Measurements from ENCODE around the gene JMJD8.

Gene JMJD8

DNA sequence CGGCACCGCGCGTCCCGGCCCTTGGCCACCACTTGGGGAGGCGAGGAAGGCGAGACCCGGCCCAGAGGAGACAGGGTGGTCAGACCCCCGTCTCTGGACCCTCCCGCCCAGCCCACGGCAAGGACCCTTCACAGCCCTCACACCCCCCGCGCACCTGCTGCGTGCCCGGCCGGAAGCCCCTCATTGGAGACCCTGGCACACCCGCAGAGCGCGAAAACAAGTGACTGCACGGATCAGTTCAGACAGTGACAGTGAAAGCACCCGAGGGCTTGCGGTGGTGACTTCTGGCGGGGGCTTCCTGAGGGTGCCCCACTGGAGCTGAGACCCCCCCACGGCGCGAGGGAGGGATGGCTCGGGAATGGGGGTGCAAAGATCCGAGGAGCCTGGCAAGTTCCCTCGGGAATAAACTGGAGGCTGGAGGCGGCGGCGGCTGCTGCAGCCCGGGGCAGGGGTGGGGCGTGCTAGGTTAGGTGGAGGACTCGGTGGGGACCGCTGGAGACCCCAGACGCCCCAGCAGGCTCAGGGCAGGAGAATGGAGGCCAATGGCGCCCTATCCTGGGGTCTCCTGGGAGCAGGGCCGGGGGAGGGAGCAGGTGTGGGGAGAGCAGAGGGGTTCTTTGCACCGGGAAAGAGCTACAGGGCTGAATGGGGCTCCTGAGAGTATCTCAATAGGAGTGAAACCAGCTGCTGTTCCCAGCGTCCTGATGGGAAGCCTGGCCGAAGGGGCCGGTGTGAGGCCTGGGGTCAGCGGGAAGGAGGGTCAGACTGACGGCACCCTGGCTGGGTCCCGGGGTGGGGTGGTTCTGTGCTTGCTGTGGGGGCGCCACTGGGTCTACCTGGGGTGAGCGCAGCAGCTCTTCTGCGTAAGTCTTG is 22.3 kb upstream of the JMJD8 start:
- Mint-ChIP-seq H3K4me3 (no peak overlapping the region), H3K36me3 (ENCODE audit: low read depth) (no peaks in the 10 kb centered on the region)

DNA sequence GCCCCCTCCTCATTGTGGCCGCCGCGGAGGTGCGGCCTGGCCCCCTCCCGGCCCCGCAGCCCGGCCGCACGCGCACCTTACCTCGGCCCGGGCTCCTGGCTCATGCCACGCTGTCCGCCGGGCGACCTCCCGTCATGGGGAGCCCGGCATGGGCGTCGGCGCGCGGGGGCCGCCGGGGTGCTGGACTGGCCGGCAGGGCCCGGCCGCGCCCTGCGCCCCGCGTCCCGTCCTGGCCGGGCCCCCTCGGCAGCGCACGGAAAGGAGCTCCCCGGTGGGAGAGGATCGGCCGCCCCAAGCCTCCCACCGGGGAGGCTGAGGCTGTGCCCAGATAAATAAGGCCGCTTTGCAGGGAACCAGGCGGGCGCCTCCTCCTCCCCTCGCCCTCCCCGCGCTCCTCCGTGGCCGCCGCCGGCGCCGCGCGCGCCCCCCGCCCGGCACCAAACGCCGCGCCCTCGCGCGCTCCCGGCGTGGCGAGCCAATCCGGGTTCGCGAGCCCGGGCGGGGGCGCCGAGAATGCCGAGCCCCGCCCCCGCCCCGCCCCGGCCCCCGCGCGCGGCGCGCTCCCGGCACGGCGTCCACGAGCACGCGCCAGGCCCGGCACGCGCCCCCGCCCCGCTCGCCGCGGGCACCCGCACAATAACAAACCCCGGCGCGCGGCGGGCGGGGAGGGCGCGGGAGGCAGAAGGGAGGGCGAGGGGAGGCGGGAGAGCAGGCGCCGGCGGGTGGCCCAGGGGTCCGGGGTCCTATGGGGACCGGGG is 21.5 kb upstream of the JMJD8 start, which contains the start of gene FBXL16:
Gene FBXL16, minus strand, starts transcription at position 371 of the 758 bp plus-strand sequence. CDS start 8,396 bp downstream, outside the sequence.
- H3K9me3 Mint-ChIP-seq, result no peaks in the 10 kb centered on the region
- no peak within 1 kb of the TSS for H3K4me3 Mint-ChIP-seq
- H3K4me1 Mint-ChIP-seq (ENCODE audit: low read depth), result no peaks in the 10 kb centered on the region
- peaks cover 57% of the 10 kb centered on the region for H3K27me3 Mint-ChIP-seq (ENCODE audit: low read depth)
- H3K36me3 Mint-ChIP-seq (ENCODE audit: low read depth), result no peaks in the 10 kb centered on the region
- no peak within 1 kb of the TSS for H3K27ac Mint-ChIP-seq

More for the DNA sequence above, 22.3 kb upstream of the JMJD8 start:
- Mint-ChIP-seq H3K27ac (no peak overlapping the region), H3K27me3 (ENCODE audit: low read depth) (peaks cover 53% of the 10 kb centered on the region), H3K4me1 (ENCODE audit: low read depth) (no peaks in the 10 kb centered on the region), H3K9me3 (no peaks in the 10 kb centered on the region)

DNA sequence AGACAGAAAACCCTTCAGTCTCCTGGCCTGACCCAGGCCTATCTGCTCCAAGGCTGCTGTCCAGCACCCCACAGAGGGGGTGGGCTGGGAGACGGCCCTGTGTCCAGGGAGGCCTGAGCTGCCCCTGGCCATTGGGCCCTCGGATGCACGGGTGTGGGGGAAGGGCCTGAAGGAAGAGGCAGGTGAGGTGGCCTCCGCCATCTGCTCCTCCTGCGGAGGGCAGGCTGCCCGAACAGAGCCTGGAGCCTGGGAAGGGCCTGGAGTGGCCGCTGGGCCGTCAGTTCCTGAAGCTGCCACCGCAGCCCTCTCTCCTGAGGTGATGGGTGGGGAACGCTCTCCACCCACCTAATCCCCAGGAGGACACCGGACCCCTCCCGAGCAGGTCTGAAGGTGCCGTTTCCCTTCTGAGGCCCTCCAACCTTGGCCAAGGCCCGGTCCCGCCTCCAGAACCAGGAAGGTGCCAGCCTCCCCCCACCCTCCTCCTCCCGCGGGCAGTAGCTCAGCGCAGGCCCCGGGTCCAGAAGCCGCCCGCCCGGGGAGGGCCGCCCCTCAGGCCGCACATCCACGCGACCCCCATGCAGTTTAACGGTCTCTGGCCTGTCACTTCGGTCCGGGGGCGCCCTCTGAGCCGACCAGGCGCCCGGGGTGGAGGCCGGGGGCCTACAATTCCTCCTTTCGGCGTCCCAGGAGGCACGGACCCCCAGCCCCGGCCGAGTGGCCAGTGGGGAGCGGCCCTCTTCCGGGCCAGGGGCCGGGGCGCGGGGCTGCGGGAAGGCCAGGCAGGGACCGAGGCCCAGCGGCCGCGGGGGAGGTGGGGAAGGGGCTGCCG is 20.6 kb upstream of the JMJD8 start:
- no peaks in the 10 kb centered on the region for H3K4me1 Mint-ChIP-seq (ENCODE audit: low read depth)
- peaks cover 60% of the 10 kb centered on the region for H3K27me3 Mint-ChIP-seq (ENCODE audit: low read depth)
- H3K9me3 Mint-ChIP-seq, result no peaks in the 10 kb centered on the region
- H3K4me3 Mint-ChIP-seq, result no peak overlapping the region
- no peak overlapping the region for H3K27ac Mint-ChIP-seq
- no peaks in the 10 kb centered on the region for H3K36me3 Mint-ChIP-seq (ENCODE audit: low read depth)

DNA sequence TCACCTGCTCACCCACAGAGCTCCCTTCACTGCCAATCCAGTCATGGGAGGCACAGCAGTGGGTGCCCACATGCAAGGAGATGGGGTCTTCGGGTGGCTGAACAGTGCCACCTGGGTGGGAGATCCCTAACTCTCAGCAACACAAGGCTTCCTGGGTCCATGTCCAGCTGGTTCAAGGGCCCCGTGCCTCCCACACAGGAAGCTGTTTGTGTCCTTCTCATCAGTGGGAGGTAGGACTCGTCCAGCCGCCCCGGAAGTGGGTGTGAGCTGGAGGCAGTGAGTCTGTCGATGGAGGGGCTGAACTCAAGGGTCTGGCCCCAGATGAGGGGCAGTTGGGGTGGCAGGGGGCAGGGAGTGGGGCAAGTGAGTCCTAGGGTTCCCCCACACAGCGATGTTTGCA is 19.9 kb upstream of the JMJD8 start:
- H3K36me3 Mint-ChIP-seq (ENCODE audit: low read depth), result no peaks in the 10 kb centered on the region
- no peaks in the 10 kb centered on the region for H3K9me3 Mint-ChIP-seq
- no peak overlapping the region for H3K27ac Mint-ChIP-seq
- H3K4me1 Mint-ChIP-seq (ENCODE audit: low read depth), result no peaks in the 10 kb centered on the region
- peaks cover 52% of the 10 kb centered on the region for H3K27me3 Mint-ChIP-seq (ENCODE audit: low read depth)
- H3K4me3 Mint-ChIP-seq, result no peak overlapping the region

DNA sequence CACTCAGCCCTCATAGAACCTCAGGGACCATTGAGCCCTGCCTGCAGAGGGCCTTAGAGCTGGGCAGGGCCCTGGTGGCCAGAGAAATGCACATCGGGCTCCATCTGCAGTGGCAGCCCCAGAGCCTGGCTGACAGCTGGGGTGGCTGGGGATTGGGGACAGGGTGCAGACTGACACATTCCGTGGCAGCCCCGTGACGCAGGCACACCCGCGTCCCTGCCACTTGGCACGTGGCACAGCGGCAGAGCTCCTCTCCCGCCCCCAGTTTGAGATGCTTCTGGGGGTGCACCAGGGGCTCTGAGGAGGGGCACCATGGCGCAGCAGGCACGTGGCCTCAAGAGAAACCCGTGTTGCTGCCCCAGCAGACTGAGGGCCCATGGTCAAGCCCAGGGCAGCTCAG is 19.3 kb upstream of the JMJD8 start:
- Mint-ChIP-seq H3K9me3 (no peaks in the 10 kb centered on the region), H3K36me3 (ENCODE audit: low read depth) (no peaks in the 10 kb centered on the region), H3K27me3 (ENCODE audit: low read depth) (peaks cover 47% of the 10 kb centered on the region), H3K4me3 (no peak overlapping the region), H3K4me1 (ENCODE audit: low read depth) (no peaks in the 10 kb centered on the region), H3K27ac (no peak overlapping the region)

DNA sequence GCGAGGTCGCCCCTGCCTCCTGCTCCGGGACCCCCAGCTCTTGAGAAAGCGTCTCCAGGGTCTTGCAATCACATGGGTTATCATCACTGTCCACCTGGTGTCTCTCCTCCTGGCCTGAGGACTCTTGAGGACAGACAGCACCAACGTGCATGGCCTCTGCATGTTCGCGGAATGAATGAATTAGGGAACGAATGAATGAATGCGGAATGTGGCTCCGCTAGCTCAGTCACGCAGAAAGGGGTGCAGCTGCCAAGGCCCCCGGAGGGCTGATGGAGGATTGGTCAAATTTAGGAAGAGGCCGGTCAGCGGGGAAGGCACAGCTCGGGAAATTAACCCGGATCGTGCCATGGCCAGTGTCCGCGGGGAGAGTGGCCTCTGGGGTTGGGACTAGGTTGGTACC is 18.2 kb upstream of the JMJD8 start:
- no peaks in the 10 kb centered on the region for H3K4me1 Mint-ChIP-seq (ENCODE audit: low read depth)
- H3K36me3 Mint-ChIP-seq (ENCODE audit: low read depth), result no peaks in the 10 kb centered on the region
- no peak overlapping the region for H3K4me3 Mint-ChIP-seq
- H3K27ac Mint-ChIP-seq, result no peak overlapping the region
- no peaks in the 10 kb centered on the region for H3K9me3 Mint-ChIP-seq
- peaks cover 39% of the 10 kb centered on the region for H3K27me3 Mint-ChIP-seq (ENCODE audit: low read depth)

DNA sequence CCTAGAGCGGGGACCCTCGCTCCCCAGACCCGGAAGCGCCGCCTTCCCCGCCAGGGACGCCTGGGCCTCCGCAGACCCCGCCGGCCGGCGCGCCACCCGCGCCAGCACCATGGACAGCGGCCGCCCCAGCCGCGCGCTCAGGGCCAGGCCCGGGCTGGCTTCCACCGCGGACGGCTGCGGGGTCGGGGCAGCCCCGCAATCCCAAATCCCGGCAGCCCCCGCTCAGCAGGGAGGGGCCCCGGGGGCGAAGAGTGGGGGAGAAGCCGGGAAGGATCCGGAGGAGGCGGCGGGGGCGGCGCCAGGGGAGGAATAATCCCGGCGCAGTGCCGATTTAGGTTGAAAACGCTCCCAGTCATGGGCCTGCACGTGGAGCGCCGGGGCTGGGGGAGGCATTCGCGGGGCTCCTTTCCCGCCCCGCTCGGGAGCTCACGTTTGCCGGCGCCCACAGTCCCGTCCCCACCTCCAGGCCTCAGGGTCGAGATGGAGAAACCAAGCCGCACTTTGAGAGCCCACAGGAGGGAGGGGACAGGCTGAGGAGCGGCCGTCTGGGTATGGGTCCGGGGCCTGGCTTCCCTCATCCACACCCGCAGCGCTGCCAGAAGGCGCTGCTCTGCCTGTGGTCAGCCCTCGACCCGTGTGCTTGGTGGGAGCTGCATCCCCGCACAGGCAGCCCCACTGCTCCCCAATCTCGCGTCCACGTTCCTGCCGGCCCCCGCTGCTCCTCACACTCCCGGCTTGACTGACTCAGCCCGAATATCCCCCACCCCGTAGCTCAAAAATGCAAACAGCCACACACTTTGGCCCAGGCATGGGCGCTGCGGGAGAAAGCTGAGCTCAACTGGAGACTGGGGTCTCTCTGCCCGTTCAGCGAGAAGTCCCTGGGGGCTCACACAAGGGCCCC is 16.8 kb upstream of the JMJD8 start:
- no peak overlapping the region for H3K27ac Mint-ChIP-seq
- H3K9me3 Mint-ChIP-seq, result no peaks in the 10 kb centered on the region
- H3K36me3 Mint-ChIP-seq (ENCODE audit: low read depth), result no peaks in the 10 kb centered on the region
- H3K4me1 Mint-ChIP-seq (ENCODE audit: low read depth), result peaks cover under 1% of the 10 kb centered on the region
- H3K4me3 Mint-ChIP-seq, result no peak overlapping the region
- H3K27me3 Mint-ChIP-seq (ENCODE audit: low read depth), result peaks cover 27% of the 10 kb centered on the region

DNA sequence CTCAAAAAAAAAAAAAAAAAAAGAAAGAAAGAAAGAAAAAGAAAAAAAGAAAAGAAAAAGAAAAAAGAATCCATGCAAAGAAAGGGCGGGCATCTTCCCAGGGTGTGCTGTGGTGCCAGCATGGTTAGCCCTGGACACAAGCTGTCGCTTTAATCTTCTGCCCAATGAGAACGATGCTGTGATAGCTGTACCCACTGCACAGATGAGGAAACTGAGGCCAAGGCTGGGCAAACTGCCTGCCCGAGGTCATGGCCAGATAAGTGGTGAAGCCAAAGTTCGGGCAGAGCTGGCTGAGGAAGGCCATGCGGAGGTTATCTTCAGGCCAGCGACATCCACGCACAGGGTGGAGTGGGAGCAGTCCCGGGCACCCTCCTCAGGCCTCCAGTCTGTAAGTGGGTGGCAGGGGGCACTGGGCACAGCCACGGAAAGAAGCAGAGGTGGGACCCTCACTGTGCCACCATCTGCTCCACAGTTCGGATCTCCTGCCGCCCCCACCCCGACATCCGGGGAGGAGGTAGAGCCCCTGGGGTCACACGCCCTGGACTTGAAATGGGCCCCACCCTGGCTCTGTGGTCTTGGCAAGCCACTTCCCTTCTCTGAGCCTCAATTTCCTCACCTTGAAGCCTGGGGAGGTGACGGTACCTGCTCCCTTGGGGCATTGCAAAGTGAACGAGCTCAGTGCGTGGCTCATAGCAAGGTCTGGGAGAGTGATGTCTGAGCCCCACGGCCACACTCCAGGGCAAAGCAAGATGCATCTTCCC is 15.0 kb upstream of the JMJD8 start:
- H3K36me3 Mint-ChIP-seq (ENCODE audit: low read depth), result no peaks in the 10 kb centered on the region
- H3K4me1 Mint-ChIP-seq (ENCODE audit: low read depth), result peaks cover 4% of the 10 kb centered on the region
- H3K4me3 Mint-ChIP-seq, result no peak overlapping the region
- H3K9me3 Mint-ChIP-seq, result no peaks in the 10 kb centered on the region
- peaks cover 28% of the 10 kb centered on the region for H3K27me3 Mint-ChIP-seq (ENCODE audit: low read depth)
- H3K27ac Mint-ChIP-seq, result no peak overlapping the region

DNA sequence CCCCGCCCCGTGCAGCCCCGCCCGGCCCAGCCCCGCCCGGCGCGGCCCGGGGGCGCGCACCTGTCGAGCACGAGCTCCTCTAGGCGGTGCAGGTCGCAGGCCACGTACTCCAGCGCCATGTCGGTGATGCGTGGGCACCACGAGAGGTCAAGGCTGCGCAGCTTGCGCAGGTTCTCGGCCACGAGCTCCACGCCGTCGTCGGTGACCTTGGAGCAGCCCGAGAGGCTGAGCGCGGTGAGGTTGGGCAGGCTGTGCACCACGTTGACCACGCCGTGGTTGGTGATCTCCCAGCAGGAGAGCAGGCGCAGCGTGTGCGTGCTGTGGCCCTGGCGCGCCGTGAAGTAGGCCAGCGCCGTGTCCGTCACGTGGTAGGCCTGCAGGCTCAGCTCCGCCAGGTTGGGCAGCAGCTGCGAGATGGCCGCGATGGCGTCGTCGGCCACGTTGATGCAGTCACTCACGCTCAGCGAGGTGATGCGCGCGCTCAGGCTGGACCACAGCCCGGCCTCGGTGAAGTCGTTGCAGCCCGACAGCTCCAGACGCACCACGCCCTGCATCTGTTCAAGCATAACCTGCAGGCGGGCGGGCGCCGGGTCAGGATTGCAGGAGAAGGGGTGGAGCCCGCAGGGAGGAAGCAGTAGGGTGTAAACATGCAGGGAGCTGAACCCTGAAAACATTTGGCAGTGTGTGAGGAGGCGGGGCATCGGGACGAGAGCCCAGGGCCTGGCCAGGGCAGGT is 11.4 kb upstream of the JMJD8 start:
- Mint-ChIP-seq H3K9me3 (peaks cover 4% of the 10 kb centered on the region), H3K27me3 (ENCODE audit: low read depth) (peaks cover 24% of the 10 kb centered on the region), H3K36me3 (ENCODE audit: low read depth) (peaks cover 1% of the 10 kb centered on the region), H3K27ac (peak overlapping the region; percentile 68), H3K4me3 (peak overlapping the region; percentile 75), H3K4me1 (ENCODE audit: low read depth) (peaks cover 10% of the 10 kb centered on the region)

DNA sequence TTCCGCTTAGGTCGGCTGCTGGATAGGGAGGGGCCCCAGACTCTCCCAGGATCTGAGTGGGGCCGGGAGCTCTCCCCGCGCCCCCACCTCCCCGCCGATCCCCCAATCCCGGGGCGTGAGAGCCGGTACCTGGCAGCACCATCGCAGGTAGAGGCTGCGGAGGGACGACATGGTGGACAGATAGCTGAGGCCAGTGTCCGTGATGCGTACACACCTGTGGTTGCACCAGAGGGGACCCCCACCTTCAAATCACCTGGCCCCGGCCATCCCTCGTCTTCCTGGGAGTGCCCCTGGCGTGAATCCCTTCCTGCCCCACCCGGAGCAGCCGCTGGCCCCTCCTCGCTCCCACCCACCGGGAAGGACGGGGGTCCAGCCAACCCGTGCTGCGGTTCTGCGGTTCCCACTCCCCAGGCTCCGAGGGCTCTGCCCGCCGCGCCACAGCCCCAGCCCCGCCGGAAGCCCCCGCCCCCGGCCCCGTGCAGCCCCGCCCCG is 10.8 kb upstream of the JMJD8 start:
- peaks cover 10% of the 10 kb centered on the region for H3K4me1 Mint-ChIP-seq (ENCODE audit: low read depth)
- H3K4me3 Mint-ChIP-seq, result no peak overlapping the region
- H3K36me3 Mint-ChIP-seq (ENCODE audit: low read depth), result peaks cover 1% of the 10 kb centered on the region
- peaks cover 4% of the 10 kb centered on the region for H3K9me3 Mint-ChIP-seq
- H3K27ac Mint-ChIP-seq, result no peak overlapping the region
- H3K27me3 Mint-ChIP-seq (ENCODE audit: low read depth), result peaks cover 20% of the 10 kb centered on the region

DNA sequence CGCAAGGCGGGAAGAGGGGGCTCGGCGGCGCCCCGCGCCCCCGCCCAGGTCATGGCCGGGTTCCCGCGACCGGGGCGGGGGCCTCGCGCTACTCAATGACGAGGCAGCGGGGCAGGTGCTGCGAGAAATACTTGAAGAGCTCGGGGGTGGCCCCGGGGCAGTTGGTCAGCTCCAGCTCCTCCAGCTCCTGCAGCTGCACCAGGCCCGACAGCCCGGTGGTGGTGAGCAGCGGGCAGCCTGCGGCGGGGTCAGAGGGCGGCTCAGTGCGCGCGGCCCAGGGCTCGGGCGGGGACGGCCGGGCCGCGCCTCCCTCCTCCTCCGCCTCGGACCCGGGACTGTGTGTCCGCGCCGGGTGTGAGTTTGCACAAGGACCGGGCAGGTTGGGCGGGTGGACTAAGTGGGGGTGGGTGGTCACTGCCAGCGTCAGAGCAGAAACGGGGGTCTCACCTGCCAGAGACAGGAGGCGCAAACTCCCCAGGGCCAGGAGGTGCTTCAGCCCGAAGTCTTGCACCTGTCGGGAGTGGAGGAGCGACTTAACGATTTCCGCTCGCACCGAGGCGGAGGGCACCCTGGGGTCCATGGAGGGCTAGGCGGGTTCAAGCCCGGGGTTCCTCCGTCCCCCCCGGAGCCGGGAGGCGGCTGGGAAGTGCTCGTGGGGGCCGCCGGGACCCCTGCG is 10.2 kb upstream of the JMJD8 start:
- H3K4me1 Mint-ChIP-seq (ENCODE audit: low read depth), result peaks cover 12% of the 10 kb centered on the region
- H3K9me3 Mint-ChIP-seq, result peaks cover 4% of the 10 kb centered on the region
- H3K36me3 Mint-ChIP-seq (ENCODE audit: low read depth), result peaks cover 1% of the 10 kb centered on the region
- H3K27ac Mint-ChIP-seq, result peak overlapping the region; percentile 36
- peaks cover 20% of the 10 kb centered on the region for H3K27me3 Mint-ChIP-seq (ENCODE audit: low read depth)
- H3K4me3 Mint-ChIP-seq, result peak overlapping the region; percentile 34

DNA sequence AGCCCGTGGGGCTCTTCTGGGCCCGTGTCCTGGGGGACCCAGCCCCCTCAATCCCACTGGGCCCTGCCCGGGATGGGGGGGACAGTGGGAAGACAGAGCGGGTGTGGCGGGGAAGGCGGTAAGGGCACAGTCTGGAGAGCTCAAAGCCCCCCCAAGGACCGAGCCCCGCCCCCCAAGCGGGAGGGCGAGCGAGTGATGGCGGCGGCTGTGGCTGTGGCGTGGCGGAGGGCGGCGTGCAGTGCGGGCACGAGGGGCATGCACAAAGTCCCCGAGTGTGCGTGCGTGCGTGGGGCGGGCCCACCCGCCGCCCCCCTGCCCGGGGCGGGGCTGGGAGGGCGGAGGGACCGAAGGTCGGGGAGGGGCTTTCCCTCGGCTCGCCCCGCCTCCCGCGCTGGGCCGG is 9.6 kb upstream of the JMJD8 start:
- H3K36me3 Mint-ChIP-seq (ENCODE audit: low read depth), result peaks cover 1% of the 10 kb centered on the region
- H3K4me3 Mint-ChIP-seq, result no peak overlapping the region
- peaks cover 20% of the 10 kb centered on the region for H3K27me3 Mint-ChIP-seq (ENCODE audit: low read depth)
- H3K27ac Mint-ChIP-seq, result no peak overlapping the region
- peaks cover 4% of the 10 kb centered on the region for H3K9me3 Mint-ChIP-seq
- H3K4me1 Mint-ChIP-seq (ENCODE audit: low read depth), result peaks cover 12% of the 10 kb centered on the region

All from T-helper 1 cell treated with Interleukin-12 subunit alpha and Interleukin-12 subunit beta and Interleukin-4 antibody, amounts not matched to agents 30 μg/mL and 1 μg/mL, for 36 hours (primary cell).